Stimulated activated CD4-positive, alpha-beta T cell treated with anti-CD3 and anti-CD28 coated beads, Interleukin-4, amount 100 ng/mL, for 4 hours (primary cell): ENCODE results near the gene FAM81B.

Experiments
- DNase-seq, 2 experiments: peaks; one replicate each; pipeline ENCODE4 v3.0.0-alpha.2; 2020

FAM81B gene

GRCh38 chr5:95406426-95407090 lies 15.4 kb downstream of the FAM81B start:
- no peak for DNase-seq

DNA sequence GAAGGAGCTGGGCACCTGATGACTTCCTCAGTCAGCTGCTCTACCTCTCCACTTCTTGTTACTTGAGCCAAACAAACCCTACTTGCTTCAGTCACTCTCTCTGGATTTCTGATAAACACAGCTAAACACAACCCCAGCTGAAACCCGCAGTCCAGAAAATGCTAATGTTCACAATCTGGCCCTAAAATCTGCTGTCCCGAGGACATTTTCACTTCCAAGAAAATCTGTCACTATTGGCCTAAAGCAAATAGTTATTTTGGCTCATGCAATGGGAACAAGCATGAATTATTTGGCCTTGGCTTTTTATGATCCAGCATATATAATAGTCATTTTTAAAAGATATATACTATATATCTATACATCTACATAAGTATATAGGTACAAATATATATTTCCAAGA lies 19.1 kb downstream of the FAM81B start:
- no peak for DNase-seq

DNA sequence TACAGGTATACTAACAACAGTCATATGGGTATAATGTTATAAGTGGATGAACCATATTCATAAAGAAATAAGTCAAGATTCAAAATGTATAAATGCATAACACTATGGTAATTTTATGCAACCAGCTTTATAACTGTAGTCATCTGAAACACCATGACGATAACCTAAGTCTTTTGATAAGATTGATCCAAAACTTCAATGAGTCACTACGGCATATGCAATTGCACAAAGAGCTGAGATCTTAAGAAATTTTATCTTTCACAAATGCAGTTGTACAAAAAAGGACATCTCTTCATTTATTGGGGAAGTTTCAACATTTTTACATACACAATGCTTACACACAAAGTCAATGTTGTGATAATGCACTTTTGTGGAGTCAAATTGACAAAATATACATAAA lies 20.3 kb downstream of the FAM81B start:
- no peak for DNase-seq

DNA sequence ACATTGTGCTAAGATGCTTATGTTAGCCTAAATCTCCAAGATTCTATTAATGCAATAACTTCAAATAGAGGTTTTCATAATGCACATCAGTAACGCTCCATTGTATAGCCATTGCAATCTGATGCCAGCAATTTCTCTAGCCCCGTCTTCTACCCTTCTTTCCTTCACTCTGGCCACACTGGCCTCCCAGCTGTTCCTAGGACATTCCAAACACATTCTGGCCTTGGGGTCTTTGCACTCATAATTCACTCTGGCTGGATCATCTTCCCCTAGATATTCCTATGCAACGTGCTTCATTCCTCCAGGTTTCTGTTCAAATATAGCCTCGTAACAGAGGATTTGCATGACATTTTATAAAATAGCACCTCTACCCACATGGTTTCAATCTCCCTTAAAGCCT lies 23.3 kb downstream of the FAM81B start:
- DNase-seq: no peak

GRCh38 chr5:95417971-95418370 lies 26.8 kb downstream of the FAM81B start:
- DNase-seq: no peak

- no peak for DNase-seq
These were observed 31.7 kb downstream of the FAM81B start for GRCh38 chr5:95422838-95423237.

- DNase-seq: no peak
These were observed 32.9 kb downstream of the FAM81B start for GRCh38 chr5:95424016-95424415.

GRCh38 chr5:95424526-95424925 lies 33.4 kb downstream of the FAM81B start:
- no peak for DNase-seq

GRCh38 chr5:95426227-95426626 lies 35.1 kb downstream of the FAM81B start:
- no peak for DNase-seq

DNA sequence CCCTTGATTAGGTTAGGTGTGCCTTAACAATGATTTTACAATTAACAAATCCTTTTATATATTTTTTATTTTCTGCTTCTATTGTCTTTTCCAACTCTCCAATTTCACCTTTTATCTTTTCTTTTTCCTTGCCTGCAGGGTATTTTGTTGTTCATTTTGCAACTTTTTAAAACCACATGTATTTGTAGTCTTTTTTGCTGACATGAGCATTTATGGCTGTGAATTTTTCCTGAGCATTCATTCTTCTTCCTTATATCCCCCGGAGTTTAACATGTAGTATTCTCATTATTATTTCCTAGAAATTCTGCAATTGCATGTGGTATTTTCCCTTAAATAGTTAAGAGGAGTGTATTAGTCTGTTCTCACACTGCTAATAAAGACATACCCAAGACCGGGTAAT lies 41.6 kb downstream of the FAM81B start:
- no peak for DNase-seq

GRCh38 chr5:95439801-95440493 lies 48.8 kb downstream of the FAM81B start:
- DNase-seq: no peak

- DNase-seq: no peak
These were observed 49.7 kb downstream of the FAM81B start for GRCh38 chr5:95440825-95441224.

GRCh38 chr5:95441636-95442035 lies 50.5 kb downstream of the FAM81B start:
- DNase-seq: no peak

DNA sequence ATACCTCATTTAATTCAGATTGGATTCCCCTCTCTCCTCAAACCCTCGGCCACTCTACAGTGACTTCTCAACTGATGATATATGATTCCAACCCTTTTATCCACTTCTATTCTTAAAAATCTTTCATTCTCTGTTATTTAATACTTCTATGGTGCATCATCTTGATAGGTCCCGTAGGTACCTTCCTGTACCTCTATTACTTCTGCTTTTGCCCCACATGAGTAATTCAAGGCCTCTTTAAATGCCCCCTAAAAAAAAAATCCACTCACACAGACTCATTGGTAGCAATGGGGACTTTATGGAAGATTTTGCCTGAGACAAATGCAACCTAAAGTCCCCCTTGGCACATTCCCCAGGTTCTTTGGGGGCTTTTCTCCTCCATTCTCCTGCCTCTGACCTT lies 54.3 kb downstream of the FAM81B start:
- no peak for DNase-seq

DNA sequence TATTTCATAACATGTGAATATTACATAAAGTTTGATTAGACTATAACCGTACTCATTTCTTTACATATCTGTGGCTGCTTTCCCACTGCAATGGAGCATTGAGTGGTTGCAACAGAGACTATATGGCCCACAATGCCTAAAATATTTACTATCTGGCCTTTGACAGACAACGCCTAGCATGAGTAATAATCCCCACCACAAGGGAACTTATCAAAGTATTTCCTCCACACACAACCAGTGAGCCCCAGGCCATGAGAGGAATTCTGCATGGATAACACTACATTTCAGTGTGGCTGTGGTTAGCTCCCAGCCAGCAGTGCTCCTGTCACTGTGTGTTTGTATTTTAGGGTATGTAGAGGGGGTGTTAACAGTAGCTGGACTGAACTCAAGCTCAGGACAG lies 54.8 kb downstream of the FAM81B start:
- no peak for DNase-seq

- no peak for DNase-seq
These were observed 55.5 kb downstream of the FAM81B start for GRCh38 chr5:95446560-95447221.

DNA sequence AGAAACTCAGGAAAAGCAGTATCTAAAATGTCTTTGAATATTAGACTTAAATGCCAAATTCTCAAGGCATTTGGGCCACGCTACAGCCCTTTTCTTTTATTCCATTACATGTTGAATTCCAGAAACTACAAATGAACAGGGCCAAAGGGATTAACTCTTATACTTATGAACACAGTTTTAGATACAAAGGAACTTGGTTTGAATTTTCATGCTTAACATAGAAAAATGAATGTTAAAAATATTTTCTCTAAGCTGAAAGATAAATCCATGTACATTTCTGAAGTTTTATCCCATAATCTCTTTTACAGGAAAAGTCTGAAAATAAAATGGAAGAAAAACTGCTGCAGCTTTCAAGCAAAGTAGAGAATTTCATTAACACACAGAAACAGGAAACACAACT lies 56.8 kb downstream of the FAM81B start:
- DNase-seq: no peak

- DNase-seq: no peak
These were observed 57.6 kb downstream of the FAM81B start for GRCh38 chr5:95448789-95449188.

DNA sequence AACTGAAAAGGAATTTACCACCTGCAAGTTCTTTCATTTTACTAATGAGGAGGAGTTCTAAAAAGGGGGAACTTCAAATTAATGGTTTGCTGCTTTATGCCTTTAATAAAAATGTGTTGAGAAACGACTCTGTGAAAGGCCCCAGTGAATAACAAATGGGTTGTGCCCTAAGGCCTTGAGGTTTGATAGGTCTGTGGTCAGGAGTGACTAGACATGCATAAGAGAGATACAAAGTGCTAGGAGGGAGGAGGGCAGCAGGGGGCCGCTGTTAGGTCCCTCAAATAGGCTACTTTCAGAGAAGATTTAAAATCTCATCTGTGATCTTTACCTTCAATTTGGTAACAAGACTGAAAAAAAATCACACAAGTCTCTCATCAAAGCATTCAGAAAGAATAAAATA lies 58.3 kb downstream of the FAM81B start:
- DNase-seq: no peak

DNA sequence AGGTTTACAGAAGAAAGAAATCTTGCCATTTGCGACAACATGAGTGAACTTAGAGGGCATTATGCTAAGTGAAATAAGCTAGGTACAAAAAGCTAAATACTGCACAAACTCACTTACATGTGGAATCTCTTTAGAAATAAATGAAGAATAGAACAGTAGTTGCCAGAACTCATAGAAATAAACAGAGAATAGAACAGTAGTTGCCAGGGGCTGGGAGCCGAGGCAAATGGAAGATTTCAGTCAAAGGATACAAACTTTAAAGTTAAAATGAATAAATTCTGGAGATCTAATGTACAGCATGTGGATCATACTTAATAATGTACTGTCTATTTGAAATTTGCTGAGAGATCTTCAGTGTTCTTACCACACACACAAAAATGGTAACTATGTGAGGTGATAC lies 63.4 kb downstream of the FAM81B start:
- no peak for DNase-seq

DNA sequence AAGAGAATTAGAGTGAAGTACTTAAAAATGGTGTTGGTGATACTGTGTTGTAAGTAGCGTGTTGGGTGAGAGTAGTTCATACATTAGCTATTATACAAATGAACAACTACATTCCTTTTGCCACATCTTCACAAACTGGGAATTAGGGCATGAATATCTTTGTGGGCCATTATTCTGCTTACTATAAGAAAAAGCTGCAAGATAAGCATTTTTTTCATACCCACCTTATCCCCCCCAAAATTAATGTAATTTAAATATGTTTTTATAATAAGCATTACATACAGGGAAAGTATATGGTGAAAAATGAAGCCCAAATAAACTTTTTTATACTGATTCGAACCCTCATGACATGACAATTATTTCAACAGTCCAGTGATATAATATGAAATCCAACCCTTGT lies 69.5 kb downstream of the FAM81B start:
- DNase-seq: no peak

DNA sequence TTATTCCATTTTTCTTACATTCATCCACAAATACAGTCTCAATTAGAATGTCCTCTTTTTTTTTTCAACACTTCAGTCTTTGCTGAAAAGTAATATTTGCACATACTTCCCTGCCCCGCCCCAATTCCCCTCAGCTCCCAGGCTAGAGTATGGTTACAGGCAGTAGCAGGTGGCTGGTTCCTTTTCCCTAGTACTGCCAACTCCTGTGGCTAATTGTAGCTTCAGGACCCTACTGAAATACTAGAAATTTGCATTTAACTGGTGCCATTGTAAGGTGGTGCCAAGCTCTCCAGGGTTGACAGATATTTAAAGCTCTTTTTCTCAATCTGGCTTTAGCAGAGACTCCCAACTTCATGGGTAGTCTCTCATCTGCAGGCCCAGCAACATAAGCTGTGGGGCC lies 80.3 kb downstream of the FAM81B start:
- no peak for DNase-seq

GRCh38 chr5:95471942-95472341 lies 80.8 kb downstream of the FAM81B start:
- DNase-seq: no peak

GRCh38 chr5:95484421-95484820 lies 93.3 kb downstream of the FAM81B start:
- no peak for DNase-seq
